Fibroblast of the conjunctiva (primary cell): Measurements from ENCODE around the gene KRTAP5-4.
"Not testable (repeated sequence)": the region's sequence is repeated elsewhere in the genome, so short reads cannot be mapped to it uniquely, and the experiment has no call there.

ENCODE experiments used
- DNase-seq: peaks from one replicate; pipeline ENCODE4 v3.0.0-alpha.2; 2010; ENCODE audit warnings: low read depth

KRTAP5-4 gene

DNA sequence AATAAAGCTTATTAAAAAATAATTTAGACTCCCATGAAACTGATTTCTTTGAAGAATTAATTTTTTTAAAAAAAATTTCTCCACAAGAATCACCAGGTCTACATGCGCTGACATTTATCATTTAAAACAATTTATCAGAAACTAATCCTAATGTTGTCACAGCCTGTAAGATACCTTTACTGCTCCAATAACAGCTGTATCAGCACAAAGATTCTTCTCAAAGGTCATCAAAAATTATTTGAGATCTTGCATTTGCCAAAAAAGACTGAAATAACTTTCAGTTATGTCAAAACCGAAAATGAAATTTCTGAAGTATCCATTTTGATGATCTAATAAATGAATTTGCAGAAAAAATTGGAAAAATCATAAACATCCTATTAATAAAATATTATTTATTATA, 15.7 kb upstream of the KRTAP5-4 start:
- DNase-seq = no peak

DNA sequence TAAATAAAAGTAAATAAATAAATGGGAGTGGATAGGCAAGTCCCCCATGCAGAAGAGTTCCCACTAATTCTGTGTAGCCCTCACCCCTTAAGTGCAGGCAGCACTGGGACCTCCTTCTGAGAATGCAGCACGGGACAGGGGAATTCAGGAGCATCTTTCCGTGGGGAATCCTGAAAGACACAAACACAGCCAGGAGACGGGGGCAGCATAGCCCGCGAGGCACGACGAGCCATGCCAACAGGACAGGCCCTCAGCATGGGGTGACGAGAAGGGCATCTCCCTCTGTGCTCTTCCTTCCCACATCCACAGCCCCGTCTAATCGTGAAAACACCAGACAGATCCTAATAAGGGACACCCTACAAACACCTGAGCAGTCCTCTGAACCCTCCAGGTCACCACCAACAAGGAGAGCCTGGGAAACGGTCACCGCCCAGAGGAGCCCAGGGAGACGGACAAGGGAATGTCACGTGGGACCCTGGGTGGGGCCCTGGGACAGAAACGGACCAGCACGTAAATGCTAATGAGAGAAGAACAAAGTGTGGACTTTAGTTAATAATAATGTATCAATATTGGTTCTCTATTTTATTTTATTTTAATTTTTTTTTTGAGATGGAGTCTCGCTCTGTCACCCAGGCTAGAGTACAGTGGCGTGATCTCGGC, 14.5 kb upstream of the KRTAP5-4 start:
- DNase-seq = no peak

DNA sequence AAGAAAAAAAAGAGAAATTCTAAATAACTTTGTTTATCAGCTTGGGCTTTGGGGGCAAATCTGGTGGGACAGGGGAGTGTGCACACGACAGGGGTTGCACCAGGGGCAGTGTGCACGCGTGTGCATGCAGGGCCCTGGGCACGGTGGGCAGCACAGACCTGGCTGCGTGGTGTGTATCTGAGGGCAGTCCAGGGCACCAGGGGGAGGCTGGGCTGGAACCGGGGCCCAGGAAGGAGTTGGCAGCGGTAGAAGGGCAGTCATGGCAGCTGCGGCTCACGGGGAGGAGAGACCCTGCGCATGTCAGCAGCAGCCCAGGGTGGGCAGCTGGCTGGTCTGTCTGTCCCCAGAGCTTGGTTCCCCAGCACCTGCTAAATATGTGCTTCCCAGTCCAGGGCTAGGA, 11.9 kb upstream of the KRTAP5-4 start:
- no peak for DNase-seq

DNA sequence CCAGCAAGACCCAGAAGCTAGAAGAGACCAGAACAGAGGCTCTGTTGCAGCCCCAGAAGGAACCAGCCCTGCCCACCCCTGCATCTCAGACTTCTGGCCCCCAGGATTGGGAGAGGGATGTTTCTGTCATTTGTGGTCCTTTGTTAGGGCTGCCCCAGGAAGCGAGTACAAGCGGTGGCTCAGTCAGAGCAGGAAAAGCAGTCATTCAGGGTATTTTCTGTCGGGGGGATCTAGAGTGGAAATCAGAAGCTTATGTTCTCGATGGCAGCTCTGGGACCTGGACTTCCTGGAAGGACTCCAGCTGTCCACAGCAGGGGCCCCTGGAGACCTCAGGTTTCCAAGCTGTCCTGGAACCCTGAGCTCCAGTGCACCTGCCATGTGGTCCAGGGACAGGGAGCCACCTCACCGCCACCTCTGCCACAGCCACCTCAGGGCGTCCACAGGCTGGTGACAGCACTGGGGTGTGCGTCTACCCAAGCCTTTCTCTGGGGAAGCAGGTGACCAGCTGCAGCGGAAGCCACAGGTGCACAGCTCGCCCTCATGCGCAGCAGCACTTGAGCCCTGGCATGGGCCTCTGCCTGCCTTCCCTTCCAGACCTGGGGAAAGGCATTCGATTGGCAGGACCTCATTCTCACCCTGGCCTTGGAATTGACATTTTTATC, 10.2 kb upstream of the KRTAP5-4 start:
- DNase-seq = no peak

DNA sequence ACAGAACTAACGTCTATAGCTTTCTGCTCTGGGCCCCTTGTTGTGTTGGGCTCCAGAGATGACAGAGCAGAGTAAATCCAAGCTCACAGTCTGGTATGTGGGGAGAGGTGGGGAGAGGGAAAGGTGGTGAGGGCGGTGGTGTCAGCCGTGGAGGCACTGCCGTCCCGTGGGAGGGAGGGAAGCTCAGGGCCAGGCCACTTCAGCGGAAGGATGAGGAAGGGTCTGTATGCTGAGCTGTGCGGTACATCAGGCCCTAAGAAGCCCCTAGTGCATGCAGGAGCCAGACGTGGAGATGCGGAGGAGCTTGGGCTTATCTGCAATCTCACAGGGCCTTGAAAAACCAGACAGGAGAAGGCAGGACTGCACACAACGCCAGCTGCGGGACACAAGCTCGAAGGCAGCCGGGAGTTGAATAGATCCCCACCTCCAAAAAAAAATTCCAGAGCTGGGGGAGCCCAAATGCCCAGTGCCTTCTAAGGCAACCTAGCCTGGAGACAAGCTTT, 9.2 kb upstream of the KRTAP5-4 start:
- DNase-seq = no peak

DNA sequence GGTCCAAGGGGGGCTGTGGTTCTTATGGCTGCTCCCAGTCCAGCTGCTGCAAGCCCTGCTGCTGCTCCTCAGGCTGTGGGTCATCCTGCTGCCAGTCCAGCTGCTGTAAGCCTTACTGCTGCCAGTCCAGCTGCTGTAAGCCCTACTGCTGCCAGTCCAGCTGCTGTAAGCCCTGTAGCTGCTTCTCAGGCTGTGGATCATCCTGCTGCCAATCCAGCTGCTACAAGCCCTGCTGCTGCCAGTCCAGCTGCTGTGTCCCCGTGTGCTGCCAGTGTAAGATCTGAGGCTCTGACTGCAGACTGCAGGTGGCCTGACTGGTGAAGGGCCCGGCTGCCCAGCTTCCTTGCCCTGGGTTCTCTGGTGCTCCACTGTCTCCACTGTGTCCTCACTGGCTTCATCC, 8.3 kb upstream of the KRTAP5-4 start:
- DNase-seq = no peak

DNA sequence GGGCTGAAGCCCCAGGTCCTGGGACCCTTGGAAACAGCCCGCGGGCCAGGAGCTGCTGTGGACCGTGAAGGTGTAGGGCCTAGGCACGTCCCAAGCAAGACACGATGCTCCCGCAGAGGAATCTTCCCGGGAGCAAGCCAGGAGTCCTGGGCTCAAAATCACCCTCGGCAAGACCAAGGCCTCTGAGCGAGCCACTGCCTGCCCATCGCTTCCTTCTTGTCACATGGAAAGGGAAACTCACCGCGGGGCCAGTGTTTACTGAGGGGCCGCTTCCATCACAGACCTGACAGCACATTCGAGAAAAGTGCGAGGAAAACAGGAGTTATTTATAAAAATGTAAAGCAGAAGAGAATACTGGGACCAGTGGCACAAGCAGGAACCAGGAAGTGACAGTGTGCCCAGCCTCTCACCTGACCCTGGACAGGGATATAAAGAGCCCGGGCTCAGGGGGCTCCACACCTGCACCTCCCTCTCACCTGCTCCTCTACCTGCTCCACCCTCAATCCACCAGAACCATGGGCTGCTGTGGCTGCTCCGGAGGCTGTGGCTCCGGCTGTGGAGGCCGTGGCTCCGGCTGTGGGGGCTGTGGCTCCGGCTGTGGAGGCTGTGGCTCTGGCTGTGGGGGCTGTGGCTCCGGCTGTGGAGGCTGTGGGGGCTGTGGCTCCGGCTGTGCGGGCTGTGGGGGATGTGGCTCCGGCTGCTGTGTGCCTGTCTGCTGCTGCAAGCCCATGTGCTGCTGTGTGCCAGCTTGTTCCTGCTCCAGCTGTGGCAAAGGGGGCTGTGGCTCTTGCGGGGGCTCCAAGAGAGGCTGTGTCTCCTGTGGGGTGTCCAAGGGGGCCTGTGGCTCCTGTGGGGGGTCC, 7.6 kb upstream of the KRTAP5-4 start, which contains the start of gene KRTAP5-5:
TSS of gene KRTAP5-5 (plus strand) at position 450 of the 860 bp plus-strand sequence. CDS start at position 516, 66 bp downstream.
- no peak for DNase-seq

DNA sequence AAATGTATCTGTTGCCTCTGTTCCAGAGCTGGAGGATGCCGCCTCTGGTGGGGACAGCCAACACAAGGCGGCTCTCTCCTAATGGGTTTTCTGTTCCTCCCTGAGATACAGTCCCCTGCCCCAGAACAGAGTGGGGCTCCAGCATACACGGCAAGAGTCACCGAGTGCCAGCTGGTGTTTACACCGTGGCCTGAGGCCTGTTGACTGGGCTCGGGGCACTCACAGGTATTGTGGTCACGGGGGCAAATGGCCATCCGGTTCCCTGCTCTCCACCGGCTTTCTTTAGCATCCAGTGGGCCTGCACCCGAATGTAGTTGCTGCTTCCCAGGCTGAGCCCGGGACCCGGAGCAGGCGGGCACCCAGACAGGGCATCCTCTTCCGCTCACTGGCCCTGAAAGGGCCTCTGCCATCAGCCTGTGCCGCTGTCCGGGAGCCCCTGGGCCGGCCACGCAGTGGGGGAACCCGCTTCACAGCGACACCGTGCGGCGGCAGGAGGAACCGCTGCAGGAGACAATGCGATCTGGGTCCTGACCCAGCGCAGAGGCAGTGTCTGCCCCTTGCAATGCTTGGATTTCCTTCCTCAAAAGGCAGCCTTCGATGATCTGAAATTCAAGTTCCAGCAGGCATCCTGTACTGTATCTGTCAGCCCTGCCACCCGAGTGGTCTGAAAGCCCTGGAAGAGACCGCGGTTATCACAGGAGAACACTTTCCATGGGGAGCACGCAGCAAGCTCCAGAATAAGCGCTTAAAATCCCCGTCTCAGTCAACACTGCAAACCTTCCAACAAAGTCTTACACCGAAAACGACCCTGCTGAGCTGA, 6.8 kb upstream of the KRTAP5-4 start:
- DNase-seq = no peak

DNA sequence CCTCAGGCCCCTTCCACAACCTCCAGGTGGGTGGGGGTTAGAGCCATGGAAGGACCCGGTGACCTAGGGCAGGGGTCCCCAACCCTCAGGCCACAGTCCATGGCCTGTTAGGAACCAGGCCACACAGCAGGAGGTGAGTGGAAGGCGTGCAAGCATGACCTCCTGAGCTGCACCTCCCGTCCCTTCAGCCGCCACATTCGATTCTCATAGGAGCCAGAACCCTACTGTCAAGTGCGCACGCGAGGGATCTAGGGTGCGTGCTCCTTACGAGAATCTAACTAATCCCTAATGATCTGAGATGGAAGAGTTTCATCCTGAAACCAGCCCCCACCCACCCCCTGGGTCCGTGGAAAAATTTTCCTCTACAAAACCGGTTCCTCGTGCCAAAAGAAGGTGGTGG, 3.6 kb upstream of the KRTAP5-4 start:
- no peak for DNase-seq

DNA sequence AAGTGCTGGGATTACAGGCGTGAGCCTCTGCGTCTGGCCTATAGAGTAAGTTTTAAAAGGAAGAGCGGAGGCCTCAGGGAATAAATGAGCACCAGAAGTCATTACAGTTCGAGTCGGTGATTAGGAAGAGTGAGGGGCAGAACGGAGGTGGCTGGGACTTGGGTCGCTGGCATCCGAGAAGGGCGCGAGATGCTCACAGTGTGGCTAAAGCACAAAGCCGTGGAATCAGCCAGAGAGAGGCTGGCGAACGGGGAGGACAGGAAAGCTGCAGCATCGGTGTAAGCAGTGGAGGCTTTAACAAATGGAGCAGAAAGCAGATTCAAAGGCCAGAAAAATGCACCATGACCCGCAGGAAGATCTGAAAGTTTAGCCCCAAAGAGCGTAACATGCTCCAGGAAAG, 2.7 kb upstream of the KRTAP5-4 start:
- no peak for DNase-seq

DNA sequence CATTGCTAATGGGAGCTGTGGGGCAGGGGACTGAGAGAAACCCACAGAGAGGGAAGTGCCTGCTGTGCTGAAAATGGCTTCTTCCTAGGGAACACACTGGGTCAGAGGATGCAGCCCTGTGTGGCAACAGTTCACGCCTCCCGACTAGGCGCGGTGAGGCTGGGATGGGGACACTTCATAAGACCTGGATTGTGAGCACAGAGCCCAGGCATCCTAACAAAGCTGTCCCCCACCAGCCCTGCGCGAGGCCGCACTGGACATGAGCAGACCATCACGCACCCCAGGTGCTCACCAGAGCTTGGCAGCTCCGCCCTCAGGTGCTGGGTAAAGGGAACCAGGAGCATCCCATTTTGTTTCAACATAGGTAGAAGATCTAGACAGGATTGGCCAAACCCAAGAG, 1.8 kb upstream of the KRTAP5-4 start:
- no peak for DNase-seq

DNA sequence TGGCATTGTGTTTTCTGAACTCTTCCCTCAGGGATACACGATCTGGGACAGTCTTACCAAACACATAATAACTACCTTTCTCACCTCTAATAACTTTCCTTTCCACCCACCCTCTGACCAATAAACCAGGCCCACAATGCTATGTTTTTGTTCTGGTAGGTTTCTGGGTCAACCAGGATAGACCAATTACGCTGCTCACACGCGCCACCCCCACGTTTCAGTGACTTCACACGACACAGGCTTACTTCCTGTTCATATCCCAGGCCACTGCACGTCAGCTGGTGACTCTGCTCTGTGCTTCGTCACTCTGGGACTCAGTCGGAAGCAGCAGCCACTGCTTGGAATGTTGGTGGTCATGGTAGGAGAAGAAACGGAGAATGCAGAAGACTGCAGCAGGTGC, 2.5 kb downstream of the KRTAP5-4 start:
- DNase-seq = no peak

DNA sequence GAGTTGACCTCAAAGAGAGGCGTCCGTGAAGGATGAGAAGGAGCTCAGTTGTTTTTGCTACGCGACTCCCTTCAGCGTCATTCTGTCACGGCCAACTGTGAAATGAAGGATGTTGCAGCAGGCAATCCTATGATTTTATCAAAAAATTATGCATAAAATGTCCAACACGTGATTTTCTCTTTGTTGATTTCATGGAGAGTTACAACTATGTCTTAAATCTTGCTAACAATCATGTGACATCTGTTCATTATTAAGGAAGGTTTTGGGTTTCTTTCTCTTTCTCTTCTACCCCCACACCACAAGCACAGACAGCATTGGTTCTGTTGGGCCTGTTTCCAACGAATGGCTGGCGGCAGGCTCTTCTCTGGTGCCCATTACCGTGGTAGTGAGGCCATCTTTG, 3.7 kb downstream of the KRTAP5-4 start:
- peak; percentile 5 for DNase-seq

DNA sequence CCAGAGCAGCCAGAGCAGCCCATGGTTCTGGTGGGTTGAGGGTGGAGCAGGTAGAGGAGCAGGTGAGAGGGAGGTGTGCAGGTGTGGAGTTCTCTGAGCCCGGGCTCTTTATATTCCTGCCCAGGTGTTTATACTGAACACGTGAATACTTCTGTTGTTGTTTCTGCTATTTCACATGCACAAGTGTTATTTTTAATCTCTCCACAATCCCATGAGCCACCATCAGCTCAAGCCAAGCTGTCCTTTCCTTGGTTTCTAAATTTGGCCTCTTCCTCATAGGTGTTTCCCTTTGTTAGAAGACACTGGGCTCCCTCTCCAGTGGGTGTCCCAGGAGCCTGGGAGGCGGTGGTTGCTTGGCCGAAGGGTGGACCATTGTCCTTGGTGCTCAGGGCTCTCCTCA, 13.6 kb downstream of the KRTAP5-4 start, which contains the start of gene KRTAP5-3:
TSS of gene KRTAP5-3 (minus strand) at position 101 of the 400 bp plus-strand sequence. CDS start at position 23, 78 bp downstream.
- no peak for DNase-seq

DNA sequence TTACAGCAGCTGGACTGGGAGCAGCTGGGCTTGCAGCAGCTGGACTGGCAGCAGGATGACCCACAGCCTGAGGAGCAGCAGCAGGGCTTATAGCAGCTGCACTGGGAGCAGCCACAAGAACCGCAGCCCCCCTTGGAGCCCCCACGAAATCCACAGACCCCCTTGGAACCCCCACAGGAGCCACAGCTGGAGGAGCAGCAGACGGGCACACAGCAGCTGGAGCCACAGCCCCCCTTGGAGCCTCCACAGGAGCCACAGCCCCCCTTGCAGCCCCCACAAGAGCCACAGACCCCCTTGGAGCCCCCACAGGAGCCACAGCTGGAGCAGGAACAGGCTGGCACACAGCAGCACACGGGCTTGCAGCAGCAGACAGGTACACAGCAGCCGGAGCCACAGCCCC, 14.0 kb downstream of the KRTAP5-4 start:
- DNase-seq = not testable (repeated sequence)

DNA sequence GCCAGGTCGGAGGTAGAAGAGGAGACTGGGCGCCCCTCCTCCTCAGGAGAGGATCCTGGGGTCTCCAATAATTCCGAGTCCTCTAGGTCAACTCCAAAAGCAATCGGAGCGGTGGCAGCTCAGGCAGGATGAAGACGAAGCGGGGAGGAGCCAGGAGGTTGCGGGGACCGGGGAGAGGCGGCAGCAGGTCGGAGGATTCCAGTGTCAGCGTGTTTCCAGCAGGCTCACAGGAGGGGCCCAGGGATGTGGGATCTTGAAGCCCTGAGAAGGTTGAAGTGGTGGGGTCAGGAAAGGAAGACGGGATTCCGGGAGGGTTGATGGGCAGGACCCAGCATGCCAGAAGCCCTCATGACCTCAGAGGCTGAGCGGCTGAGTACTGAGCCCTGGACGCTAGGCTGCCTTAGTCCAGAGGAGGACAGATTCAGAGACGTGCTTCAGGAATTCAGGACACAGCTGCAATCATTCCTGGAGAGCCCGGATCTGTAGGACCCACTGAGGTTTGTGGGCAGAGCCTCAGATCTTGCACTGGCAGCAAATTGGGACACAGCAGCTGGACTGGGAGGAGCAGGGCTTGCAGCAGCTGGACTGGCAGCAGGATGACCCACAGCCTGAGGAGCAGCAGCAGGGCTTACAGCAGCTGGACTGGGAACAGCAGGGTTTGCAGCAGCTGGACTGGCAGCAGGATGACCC, 14.6 kb downstream of the KRTAP5-4 start:
- DNase-seq = not testable (repeated sequence)

DNA sequence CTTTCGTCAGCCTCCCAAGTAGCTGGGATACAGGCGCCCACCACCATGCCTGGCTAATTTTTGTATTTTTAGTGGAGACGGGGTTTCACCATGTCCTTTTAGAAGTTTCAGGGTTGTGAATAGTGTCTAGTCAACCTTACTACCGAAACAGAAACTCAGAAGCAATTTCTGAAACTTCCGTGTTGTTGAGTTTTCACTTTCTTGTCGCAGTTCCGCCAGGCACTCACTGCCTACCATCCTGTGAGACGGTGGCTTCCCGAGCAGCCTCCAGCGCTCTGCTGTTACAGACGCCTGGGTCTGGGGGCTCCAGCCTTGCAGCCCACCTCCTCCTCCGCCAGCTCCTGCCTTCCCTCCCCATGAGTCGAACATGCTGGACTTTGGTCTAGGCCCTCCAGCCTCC, 16.0 kb downstream of the KRTAP5-4 start:
- not testable (repeated sequence) for DNase-seq

DNA sequence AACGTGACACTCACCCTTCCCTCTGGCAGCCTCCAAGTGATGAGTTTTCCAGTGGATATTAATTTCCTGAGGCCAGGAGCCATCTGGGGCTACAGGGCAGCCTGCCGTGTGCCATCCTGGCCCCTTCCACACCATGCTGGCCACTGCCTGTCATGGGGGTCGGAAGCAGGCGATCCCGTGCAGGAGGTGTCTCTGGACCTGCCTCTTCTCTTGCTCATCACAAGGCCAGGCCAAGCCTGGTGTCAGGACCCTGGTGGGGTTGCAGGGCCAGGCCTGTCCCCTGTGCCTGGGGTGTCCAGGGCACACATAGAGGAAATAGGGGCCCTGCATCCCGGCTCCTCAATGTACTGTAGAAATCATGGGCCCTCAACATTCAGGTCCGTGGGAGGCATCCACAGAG, 17.2 kb downstream of the KRTAP5-4 start:
- DNase-seq = no peak

DNA sequence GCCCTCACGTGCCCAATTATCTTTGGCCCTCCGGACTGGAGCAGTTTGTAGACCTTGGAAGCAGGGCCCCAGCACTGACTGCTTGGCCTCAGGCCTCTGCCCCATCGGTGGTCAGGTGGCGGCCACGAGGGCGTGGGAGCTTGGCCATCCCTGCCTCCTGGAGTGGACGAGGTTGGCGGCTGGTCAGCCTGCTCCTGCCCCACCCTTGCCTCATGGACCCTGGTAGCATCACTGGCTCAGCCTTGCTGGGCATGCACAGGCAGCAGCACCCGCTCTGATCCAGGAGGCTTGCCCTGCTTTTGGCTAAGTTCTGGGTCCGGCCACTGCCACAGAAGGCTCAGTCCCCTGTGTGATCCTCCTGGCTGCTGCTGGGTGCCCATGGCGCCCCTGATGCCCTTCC, 17.8 kb downstream of the KRTAP5-4 start:
- DNase-seq = no peak

DNA sequence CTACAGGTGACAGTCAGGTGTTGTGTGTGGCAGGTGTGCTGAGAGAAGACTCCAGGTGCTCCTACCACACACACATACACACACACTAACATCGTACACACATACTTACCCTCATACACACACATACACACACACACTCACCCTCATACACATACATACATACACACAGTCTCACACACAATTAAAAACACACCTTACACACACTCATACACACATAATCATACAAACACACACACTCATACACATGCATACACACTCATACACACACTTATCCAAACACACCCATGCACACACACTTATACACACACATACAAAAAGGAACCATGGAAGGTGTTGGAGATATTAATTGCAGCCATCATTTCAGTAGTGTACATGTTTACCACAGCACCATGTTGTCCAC, 18.3 kb downstream of the KRTAP5-4 start:
- no peak for DNase-seq

DNA sequence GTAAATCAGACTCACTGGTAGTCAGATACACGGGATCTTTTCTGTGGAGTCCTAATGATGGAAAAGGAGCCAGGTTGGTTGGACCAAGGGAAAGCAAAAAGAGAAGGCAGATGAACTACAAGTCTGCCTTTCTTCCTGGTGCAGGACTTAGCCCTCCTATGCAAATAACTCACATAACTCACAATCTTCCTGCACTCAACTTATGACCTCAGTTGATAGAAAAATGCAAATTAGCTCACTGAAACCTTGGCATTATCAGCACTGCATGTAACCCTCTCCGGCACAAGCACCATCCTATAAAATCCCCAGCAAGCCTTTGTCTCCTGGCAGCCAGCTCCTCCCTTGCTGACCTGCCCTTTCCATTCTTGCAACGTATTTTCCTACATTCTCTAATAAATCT, 20.3 kb downstream of the KRTAP5-4 start:
- DNase-seq = not testable (repeated sequence)
